ENCODE results near the gene KCNJ10.

The KCNJ10 gene

GRCh38 chr1:160098852-160099561 is 29.0 kb upstream of the KCNJ10 start:
- peak; percentile 88 to 98 for DNase-seq

GRCh38 chr1:160097911-160098851 is 28.2 kb upstream of the KCNJ10 start, which contains the start of gene IGSF8:
Gene IGSF8 (minus strand): TSS chr1:160098619. CDS start chr1:160098472, 147 bp downstream.
- peak in 1 of 2 experiments; percentile 78 for DNase-seq

GRCh38 chr1:160097151-160097910 is 27.4 kb upstream of the KCNJ10 start:
- no peak for DNase-seq

GRCh38 chr1:160096274-160097116 is 26.5 kb upstream of the KCNJ10 start:
- no peak for DNase-seq

- no peak for DNase-seq
These were observed 25.6 kb upstream of the KCNJ10 start for GRCh38 chr1:160095382-160096105.

GRCh38 chr1:160094806-160095205 is 24.8 kb upstream of the KCNJ10 start:
- no peak for DNase-seq

- no peak for DNase-seq
These were observed 24.3 kb upstream of the KCNJ10 start for GRCh38 chr1:160094291-160094625.

- no peak for DNase-seq
These were observed 23.8 kb upstream of the KCNJ10 start for GRCh38 chr1:160093624-160094290.

GRCh38 chr1:160093069-160093395 is 23.1 kb upstream of the KCNJ10 start:
- DNase-seq: no peak

GRCh38 chr1:160092366-160093068 is 22.6 kb upstream of the KCNJ10 start:
- no peak for DNase-seq

GRCh38 chr1:160091666-160092223 is 21.8 kb upstream of the KCNJ10 start:
- no peak for DNase-seq

GRCh38 chr1:160090760-160091159 is 20.8 kb upstream of the KCNJ10 start:
- DNase-seq: no peak

- no peak for DNase-seq
These were observed 19.9 kb upstream of the KCNJ10 start for GRCh38 chr1:160089883-160090282.

GRCh38 chr1:160087118-160087662 is 17.2 kb upstream of the KCNJ10 start:
- no peak for DNase-seq

- no peak for DNase-seq
These were observed 16.5 kb upstream of the KCNJ10 start for GRCh38 chr1:160086456-160086892.

- DNase-seq: peak; percentile 39 to 79
These were observed 15.9 kb upstream of the KCNJ10 start for GRCh38 chr1:160085686-160086455.

- DNase-seq: no peak
These were observed 14.9 kb upstream of the KCNJ10 start for GRCh38 chr1:160084771-160085321.

GRCh38 chr1:160083968-160084770 is 14.2 kb upstream of the KCNJ10 start:
- DNase-seq: peak in 1 of 2 experiments; percentile 51

Data from NCI-H446 (cell line).